AG04449 (cell line): ENCODE measurements around the gene ASMT.
A peak's percentile ranks its signal among the peaks of the same experiment; 100 is the strongest.
"Not testable (repeated sequence)": the region's sequence is repeated elsewhere in the genome, so short reads cannot be mapped to it uniquely, and the experiment has no call there.

Source experiments
- CTCF ChIA-PET: fragments of 350-600 bp; formaldehyde crosslinking; extraction: SDS; loops from one replicate; lab custom pipeline; 2021; ENCODE audit warnings: antibody characterized with exemption; lab: Yijun Ruan, JAX
- POLR2A ChIA-PET: fragments of 400-600, 350-600 bp; formaldehyde crosslinking; extraction: SDS; loops from one replicate; lab custom pipeline; 2020; ENCODE audit warnings: antibody characterized with exemption, inconsistent platforms; lab: Yijun Ruan, JAX
- DNase-seq: peaks from one replicate; pipeline ENCODE4 v3.0.0-alpha.2; 2010; ENCODE audit warnings: low read depth, low spot score
- H3K4me3 ChIP-seq: 2 replicates; pipeline ENCODE4 v1.5.1; 2011; ENCODE audit warnings: low read depth, mild to moderate bottlenecking, control low read depth, low read length
- CTCF ChIP-seq: IDR thresholded peaks from one replicate; pipeline ENCODE4 v1.5.1; 2011; ENCODE audit warnings: mild to moderate bottlenecking, moderate library complexity, low read length, control low read depth, inconsistent platforms; ENCODE audit not compliant: insufficient read depth; ENCODE audit errors: missing control alignments

ASMT gene

GRCh38 chrX:1629244-1629643 lies 14.4 kb downstream of the ASMT start:
- H3K4me3 ChIP-seq = no peak overlapping the region
- CTCF ChIA-PET = no interaction called here
- no peak for TF ChIP-seq CTCF
- no peak for DNase-seq
- POLR2A ChIA-PET = no interaction called here

DNA sequence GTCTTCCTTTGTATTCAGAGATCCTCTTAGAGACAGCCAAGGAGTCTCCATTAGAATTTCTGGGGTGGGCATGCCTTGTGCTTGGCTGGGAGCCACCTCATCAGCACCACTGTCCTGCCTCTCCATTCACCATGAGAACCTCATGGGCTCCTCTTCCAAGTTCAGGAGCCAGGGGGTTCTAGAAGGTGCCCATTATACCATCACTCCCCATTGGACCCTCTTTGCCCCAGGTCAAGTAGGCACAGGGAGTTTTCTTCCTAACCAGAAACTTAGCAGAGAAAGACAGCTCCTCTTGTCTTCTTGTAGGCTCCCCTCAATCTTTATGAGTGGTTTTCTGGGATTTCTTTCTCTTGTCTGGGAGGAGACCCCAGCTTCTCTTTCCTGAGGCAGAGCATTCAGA lies 31.1 kb downstream of the ASMT start:
- no peak overlapping the region for H3K4me3 ChIP-seq
- CTCF ChIA-PET = no interaction called here
- POLR2A ChIA-PET = no interaction called here

GRCh38 chrX:1649621-1650020 lies 34.8 kb downstream of the ASMT start:
- no peak for TF ChIP-seq CTCF
- H3K4me3 ChIP-seq = peak overlapping the region; percentile 13
- ChIA-PET POLR2A (no interaction called here), CTCF (no interaction called here)
- DNase-seq = no peak

More for the DNA sequence above, 31.1 kb downstream of the ASMT start:
- no peak for DNase-seq
- TF ChIP-seq CTCF = no peak

DNA sequence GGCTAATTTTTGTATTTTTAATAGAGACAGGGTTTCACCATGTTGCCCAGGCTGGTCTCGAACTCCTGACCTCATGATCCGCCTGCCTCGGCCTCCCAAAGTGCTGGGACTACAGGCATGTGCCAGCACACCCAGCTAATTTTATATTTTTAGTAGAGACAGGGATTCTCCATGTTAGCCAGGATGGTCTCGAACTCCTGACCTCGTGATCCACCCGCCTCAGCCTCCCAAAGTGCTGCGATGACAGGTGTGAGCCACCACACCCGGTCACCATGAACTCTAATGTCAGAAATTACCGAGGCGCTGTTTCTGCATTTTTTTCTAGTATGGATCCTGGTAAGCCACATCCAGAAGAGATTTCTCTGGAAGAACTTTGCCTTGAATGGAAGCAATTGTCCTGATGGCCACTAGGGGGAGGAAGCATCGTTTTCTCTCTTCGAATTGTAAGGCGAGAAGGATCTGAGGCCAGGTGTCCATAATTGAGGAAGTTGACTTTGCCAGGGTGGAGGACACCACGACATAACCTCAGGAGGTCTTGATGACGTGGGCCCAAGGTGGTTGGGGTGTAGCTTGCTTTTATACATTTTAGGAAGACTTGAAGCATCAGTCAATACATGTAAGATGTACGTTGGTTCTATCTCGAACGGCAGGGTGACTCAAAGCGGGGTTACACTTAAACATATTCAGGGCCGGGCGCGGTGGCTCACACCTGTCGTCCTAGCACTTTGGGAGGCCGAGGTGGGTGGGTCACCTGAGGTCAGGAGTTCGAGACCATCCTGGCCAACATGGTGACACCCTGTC lies 37.4 kb downstream of the ASMT start:
- CTCF ChIA-PET, POLR2A ChIA-PET, DNase-seq, H3K4me3 ChIP-seq: not testable (repeated sequence)
- TF ChIP-seq CTCF = peak; percentile 82

DNA sequence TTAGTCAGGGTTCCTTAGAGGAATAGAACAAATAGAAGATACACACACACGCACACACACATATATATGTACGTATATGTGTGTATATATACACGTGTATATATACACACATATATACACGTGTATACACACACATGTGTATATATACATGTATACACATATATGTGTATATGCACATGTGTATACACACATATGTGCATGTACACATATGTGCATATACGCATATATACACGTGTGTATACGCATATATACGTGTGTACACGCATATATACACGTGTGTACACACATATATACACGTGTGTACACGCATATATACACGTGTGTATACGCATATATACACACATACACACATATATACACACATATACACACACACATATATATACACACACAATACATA lies 41.5 kb downstream of the ASMT start:
- TF ChIP-seq CTCF = no peak
- POLR2A ChIA-PET = no interaction called here

GRCh38 chrX:1657367-1658070 lies 42.7 kb downstream of the ASMT start:
- TF ChIP-seq CTCF = no peak
- no peak overlapping the region for H3K4me3 ChIP-seq
- ChIA-PET CTCF (no interaction called here), POLR2A (no interaction called here)
- no peak for DNase-seq

More for the DNA sequence above, 41.5 kb downstream of the ASMT start:
- CTCF ChIA-PET = no interaction called here
- no peak overlapping the region for H3K4me3 ChIP-seq
- no peak for DNase-seq
